Stimulated activated naive CD8-positive, alpha-beta T cell treated with anti-CD3 and anti-CD28 coated beads, Interleukin-15, Interleukin-2, amounts not matched to agents 100 ng/mL and 50 ng/mL, for 24 hours (primary cell): ENCODE measurements around the gene COL5A3.
"Not testable (repeated sequence)": the region's sequence is repeated elsewhere in the genome, so short reads cannot be mapped to it uniquely, and the experiment has no call there.

Source experiments
- H3K27ac Mint-ChIP-seq: one replicate; pipeline ENCODE4 v1.8.0; 2021; ENCODE audit warnings: mild to moderate bottlenecking, mixed read lengths
- H3K27me3 Mint-ChIP-seq: one replicate; pipeline ENCODE4 v1.8.0; 2021; ENCODE audit warnings: mixed read lengths
- H3K36me3 Mint-ChIP-seq: one replicate; pipeline ENCODE4 v1.8.0; 2021; ENCODE audit warnings: low read depth, mixed read lengths
- H3K4me1 Mint-ChIP-seq: one replicate; pipeline ENCODE4 v1.8.0; 2021; ENCODE audit warnings: low read depth, mixed read lengths
- H3K4me3 Mint-ChIP-seq: one replicate; pipeline ENCODE4 v1.8.0; 2021; ENCODE audit warnings: mild to moderate bottlenecking, mixed read lengths
- H3K9me3 Mint-ChIP-seq: one replicate; pipeline ENCODE4 v1.8.0; 2021; ENCODE audit warnings: mixed read lengths

Gene COL5A3

GRCh38 chr19:9969688-9969975 is 40.7 kb downstream of the COL5A3 start:
- Mint-ChIP-seq H3K27me3 (peaks cover 35% of the 10 kb centered on the region), H3K4me1 (no peaks in the 10 kb centered on the region)

GRCh38 chr19:9968820-9969687 is 41.2 kb downstream of the COL5A3 start:
- no peaks in the 10 kb centered on the region for H3K4me1 Mint-ChIP-seq
- H3K9me3 Mint-ChIP-seq, result no peaks in the 10 kb centered on the region
- peaks cover 35% of the 10 kb centered on the region for H3K27me3 Mint-ChIP-seq
- H3K27ac Mint-ChIP-seq, result no peak overlapping the region
- no peaks in the 10 kb centered on the region for H3K36me3 Mint-ChIP-seq
- H3K4me3 Mint-ChIP-seq, result no peak overlapping the region

More at GRCh38 chr19:9969688-9969975, 40.7 kb downstream of the COL5A3 start:
- no peaks in the 10 kb centered on the region for H3K9me3 Mint-ChIP-seq
- H3K27ac Mint-ChIP-seq, result no peak overlapping the region
- H3K4me3 Mint-ChIP-seq, result no peak overlapping the region
- H3K36me3 Mint-ChIP-seq, result no peaks in the 10 kb centered on the region

GRCh38 chr19:9967326-9967725 is 43.0 kb downstream of the COL5A3 start:
- Mint-ChIP-seq H3K9me3 (no peaks in the 10 kb centered on the region), H3K4me3 (no peak overlapping the region), H3K4me1 (no peaks in the 10 kb centered on the region), H3K27ac (no peak overlapping the region), H3K36me3 (no peaks in the 10 kb centered on the region), H3K27me3 (peaks cover 42% of the 10 kb centered on the region)

- Mint-ChIP-seq H3K9me3 (no peaks in the 10 kb centered on the region), H3K27ac (no peak overlapping the region), H3K4me1 (no peaks in the 10 kb centered on the region), H3K27me3 (peaks cover 43% of the 10 kb centered on the region), H3K36me3 (no peaks in the 10 kb centered on the region), H3K4me3 (no peak overlapping the region)
These were observed 43.9 kb downstream of the COL5A3 start for GRCh38 chr19:9966448-9966847.

GRCh38 chr19:9966024-9966423 is 44.3 kb downstream of the COL5A3 start:
- peaks cover 45% of the 10 kb centered on the region for H3K27me3 Mint-ChIP-seq
- H3K4me3 Mint-ChIP-seq, result no peak overlapping the region
- no peaks in the 10 kb centered on the region for H3K4me1 Mint-ChIP-seq
- no peak overlapping the region for H3K27ac Mint-ChIP-seq
- no peaks in the 10 kb centered on the region for H3K9me3 Mint-ChIP-seq
- no peaks in the 10 kb centered on the region for H3K36me3 Mint-ChIP-seq

- Mint-ChIP-seq H3K27ac (no peak overlapping the region), H3K27me3 (peaks cover 33% of the 10 kb centered on the region), H3K9me3 (no peaks in the 10 kb centered on the region), H3K36me3 (no peaks in the 10 kb centered on the region), H3K4me3 (no peak overlapping the region), H3K4me1 (no peaks in the 10 kb centered on the region)
These were observed 47.5 kb downstream of the COL5A3 start for GRCh38 chr19:9962623-9963290.

- H3K4me3 Mint-ChIP-seq, result no peak overlapping the region
- H3K4me1 Mint-ChIP-seq, result no peaks in the 10 kb centered on the region
These were observed 49.2 kb downstream of the COL5A3 start for GRCh38 chr19:9961103-9961502.

GRCh38 chr19:9958379-9958821 is 51.9 kb downstream of the COL5A3 start:
- no peaks in the 10 kb centered on the region for H3K4me1 Mint-ChIP-seq
- H3K4me3 Mint-ChIP-seq, result no peak overlapping the region
- H3K27ac Mint-ChIP-seq, result no peak overlapping the region

More at GRCh38 chr19:9961103-9961502, 49.2 kb downstream of the COL5A3 start:
- H3K9me3 Mint-ChIP-seq, result no peaks in the 10 kb centered on the region
- no peak overlapping the region for H3K27ac Mint-ChIP-seq
- H3K27me3 Mint-ChIP-seq, result peaks cover 25% of the 10 kb centered on the region
- no peaks in the 10 kb centered on the region for H3K36me3 Mint-ChIP-seq

GRCh38 chr19:9956956-9957355 is 53.3 kb downstream of the COL5A3 start:
- Mint-ChIP-seq H3K4me1 (no peaks in the 10 kb centered on the region), H3K27ac (no peak overlapping the region), H3K36me3 (no peaks in the 10 kb centered on the region), H3K4me3 (no peak overlapping the region), H3K9me3 (no peaks in the 10 kb centered on the region), H3K27me3 (peaks cover 10% of the 10 kb centered on the region)

More at GRCh38 chr19:9958379-9958821, 51.9 kb downstream of the COL5A3 start:
- Mint-ChIP-seq H3K9me3 (no peaks in the 10 kb centered on the region), H3K36me3 (no peaks in the 10 kb centered on the region), H3K27me3 (peaks cover 13% of the 10 kb centered on the region)

GRCh38 chr19:9953802-9954542 is 56.3 kb downstream of the COL5A3 start:
- Mint-ChIP-seq H3K4me1 (no peaks in the 10 kb centered on the region), H3K4me3 (no peak overlapping the region), H3K27ac (no peak overlapping the region), H3K9me3 (no peaks in the 10 kb centered on the region), H3K36me3 (no peaks in the 10 kb centered on the region), H3K27me3 (peaks cover 8% of the 10 kb centered on the region)

GRCh38 chr19:9952276-9952675 is 58.0 kb downstream of the COL5A3 start:
- Mint-ChIP-seq H3K4me1 (no peaks in the 10 kb centered on the region), H3K4me3 (no peak overlapping the region), H3K27me3 (peaks cover 6% of the 10 kb centered on the region), H3K36me3 (no peaks in the 10 kb centered on the region), H3K27ac (no peak overlapping the region), H3K9me3 (no peaks in the 10 kb centered on the region)

GRCh38 chr19:9947441-9947840 is 62.9 kb downstream of the COL5A3 start:
- no peak overlapping the region for H3K27ac Mint-ChIP-seq
- H3K27me3 Mint-ChIP-seq, result peaks cover 11% of the 10 kb centered on the region
- H3K36me3 Mint-ChIP-seq, result no peaks in the 10 kb centered on the region
- H3K4me3 Mint-ChIP-seq, result no peak overlapping the region
- no peaks in the 10 kb centered on the region for H3K9me3 Mint-ChIP-seq
- H3K4me1 Mint-ChIP-seq, result peaks cover 3% of the 10 kb centered on the region

- not testable (repeated sequence) for H3K4me1 Mint-ChIP-seq, H3K36me3 Mint-ChIP-seq, H3K27ac Mint-ChIP-seq, H3K4me3 Mint-ChIP-seq, H3K9me3 Mint-ChIP-seq
- peaks cover 19% of the 10 kb centered on the region for H3K27me3 Mint-ChIP-seq
These were observed 63.7 kb downstream of the COL5A3 start for GRCh38 chr19:9946528-9947125.

- Mint-ChIP-seq H3K27ac (no peak overlapping the region), H3K36me3 (no peaks in the 10 kb centered on the region), H3K9me3 (no peaks in the 10 kb centered on the region), H3K4me3 (no peak overlapping the region), H3K4me1 (peaks cover 3% of the 10 kb centered on the region), H3K27me3 (peaks cover 26% of the 10 kb centered on the region)
These were observed 64.9 kb downstream of the COL5A3 start for GRCh38 chr19:9945319-9945966.
